ENCODE results near the gene ADGRF4.

GRCh38 chr6:47669684-47670513 is 28.5 kb upstream of the ADGRF4 start:
- TF ChIP-seq CTCF (conservative IDR thresholded peaks at IDR 0.05) = no peak
- no peak for TF ChIP-seq EZH2 (IDR thresholded peaks at IDR 0.05; ENCODE audit: low read depth)

Measured in PC-9 (cell line).